NCI-H524 treated with DMSO at 0.1 percent for 48 hours (cell line): ENCODE data around the gene MTIF3.
A peak's percentile ranks its signal among the peaks of the same experiment; 100 is the strongest.

Source experiments
- DNase-seq: peaks from one replicate; lab custom pipeline; 2025; lab: John Stamatoyannopoulos, UW

The MTIF3 gene, protein sequence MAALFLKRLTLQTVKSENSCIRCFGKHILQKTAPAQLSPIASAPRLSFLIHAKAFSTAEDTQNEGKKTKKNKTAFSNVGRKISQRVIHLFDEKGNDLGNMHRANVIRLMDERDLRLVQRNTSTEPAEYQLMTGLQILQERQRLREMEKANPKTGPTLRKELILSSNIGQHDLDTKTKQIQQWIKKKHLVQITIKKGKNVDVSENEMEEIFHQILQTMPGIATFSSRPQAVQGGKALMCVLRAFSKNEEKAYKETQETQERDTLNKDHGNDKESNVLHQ

DNA sequence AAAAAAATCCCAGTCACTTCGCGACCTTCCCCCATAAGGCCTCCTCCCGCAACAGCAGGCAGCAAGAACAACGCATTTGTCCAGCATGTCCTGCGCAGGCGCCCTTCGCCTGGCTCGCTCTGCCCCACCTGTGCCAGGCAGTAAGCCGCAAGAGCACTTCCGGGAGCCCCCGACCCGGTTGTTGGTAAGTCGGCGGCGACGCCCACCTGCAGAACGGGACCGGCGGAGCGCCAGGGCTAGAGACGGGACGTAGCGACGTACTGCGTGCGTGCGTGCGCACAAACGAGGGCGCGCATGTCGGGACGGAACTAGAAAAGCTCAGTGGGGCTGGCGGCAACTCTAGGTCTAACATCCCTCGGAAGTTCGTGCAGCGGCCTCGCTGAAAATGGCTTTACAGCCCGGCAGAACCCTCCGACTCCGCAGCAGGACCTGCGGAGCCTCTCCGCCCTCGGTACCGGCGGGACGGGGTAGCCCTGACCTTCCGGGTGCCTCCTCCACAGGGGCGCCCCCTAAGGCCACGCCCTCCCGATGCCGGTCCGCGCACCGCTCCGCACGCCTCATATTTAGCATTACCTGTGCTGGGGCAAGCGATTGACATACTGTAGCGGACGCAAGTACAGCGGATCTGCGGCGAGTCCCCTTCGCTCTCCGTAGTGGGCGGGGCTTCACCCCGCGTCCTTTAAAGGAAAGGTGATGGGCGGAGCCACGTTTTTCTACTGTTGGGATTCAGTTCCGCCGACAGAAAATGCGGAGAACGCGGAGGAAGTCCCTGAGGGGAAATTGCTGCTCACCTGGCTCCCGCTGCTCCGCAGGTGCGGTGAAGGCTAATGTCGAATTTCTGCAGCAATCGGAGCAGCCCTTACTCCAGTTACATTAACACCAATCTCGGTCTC is at the start of gene MTIF3:
MTIF3 (minus strand) TSS at position 629 of the 893 bp plus-strand sequence. CDS start 10,116 bp downstream, outside the sequence.
- DNase-seq = peak; percentile 96

DNA sequence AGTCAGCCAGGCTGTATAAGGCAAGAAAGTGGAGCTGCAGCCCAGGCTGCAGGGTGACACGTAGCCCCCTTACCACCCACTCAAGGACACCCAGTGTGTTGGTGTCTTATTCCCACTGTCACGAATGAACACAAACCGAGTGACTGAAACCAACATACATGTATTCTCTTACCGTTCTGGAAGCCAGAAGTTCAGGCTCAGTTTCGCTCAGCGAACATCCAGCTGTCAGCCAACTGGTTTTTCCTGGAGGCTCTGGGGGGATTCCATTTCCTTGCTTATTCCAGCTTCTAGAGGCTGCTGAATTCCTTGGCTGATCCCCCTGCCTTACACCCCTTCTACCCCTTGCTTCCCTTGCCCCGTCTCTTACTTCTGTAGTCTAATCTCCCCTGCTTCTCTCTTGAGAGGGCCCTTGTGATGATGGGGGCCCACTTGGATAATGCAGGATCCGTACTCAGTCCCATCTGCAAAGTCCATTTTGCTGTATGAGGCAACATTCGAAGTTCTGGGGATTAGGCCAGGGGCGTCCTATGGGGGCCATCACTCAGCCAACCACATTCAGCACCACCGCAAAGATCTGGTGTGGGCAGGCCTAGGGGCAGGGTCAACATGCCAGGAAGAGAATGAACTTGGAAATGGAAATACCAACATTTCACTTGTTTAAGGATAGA is 47.3 kb upstream of the MTIF3 start:
- no peak for DNase-seq

DNA sequence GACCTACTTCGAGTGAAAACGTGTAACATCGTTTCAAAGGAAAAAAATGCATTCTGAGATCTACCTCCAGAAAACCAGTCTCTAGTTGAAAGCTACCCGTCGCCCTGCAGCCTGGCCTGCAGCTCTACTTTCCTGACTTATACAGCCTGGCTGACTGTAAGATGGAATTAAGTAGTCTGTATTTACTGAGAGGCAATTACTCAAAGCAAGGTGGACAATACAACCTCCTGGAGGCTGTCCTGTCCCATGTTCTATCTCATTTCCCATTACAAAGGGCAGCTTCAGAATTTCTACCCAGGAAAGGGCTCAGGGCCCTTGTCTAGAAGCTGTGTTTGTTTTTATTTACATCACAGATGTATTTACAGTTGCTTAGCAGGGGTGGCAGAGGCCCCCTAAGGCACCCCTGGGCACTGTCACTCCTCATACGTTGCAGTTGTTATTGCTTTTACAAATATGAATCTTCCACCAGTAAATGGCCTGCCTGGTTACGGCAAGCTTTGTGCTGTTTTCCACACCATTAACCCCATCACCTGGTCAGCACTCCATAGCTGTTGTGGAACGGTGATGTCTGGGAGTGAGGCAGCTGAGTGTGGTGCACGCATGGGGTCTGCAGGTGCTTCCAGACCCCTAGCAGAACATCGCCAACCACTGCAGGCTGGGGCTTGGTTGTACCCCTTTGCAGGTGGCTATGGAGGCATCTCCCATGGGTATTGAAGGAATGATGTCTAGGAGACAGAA is 46.3 kb upstream of the MTIF3 start:
- DNase-seq = no peak

DNA sequence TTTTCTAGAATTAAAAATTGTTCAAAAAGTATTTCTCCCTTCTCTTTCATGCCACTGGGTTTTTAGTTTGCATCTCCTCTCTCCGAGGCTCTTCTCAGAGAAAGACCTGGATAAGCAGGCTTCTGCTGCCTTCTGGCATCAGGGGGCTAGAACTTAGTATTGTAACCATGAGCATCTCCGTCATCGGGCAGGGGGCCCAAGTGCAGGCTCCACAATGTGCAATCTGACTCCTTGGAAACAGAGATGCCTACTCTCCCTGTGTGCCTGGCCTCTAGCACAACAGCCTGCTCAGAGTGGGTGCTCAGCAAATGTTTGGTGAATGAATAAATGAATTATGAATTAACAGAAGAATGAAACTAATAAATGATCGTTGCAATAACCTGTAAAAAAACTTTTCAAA is 45.6 kb upstream of the MTIF3 start:
- no peak for DNase-seq

DNA sequence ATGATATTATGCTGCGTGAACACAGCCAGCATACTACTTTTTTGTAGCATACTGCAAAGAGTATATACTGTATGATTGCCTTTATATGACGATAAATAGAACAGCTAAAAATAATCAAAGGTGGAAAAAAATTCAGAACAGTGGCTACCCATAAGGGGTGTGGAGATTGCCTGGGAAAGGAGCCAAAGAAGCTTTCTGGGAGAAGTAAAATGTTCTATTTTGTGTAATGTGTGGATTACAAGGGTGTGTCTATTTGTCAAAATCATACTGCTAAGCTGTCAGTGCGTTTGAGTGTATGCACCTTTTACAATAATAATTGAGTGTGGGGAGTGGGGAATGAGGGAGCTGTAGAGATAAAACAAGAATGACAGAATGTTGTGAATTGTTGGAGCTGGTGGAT is 45.2 kb upstream of the MTIF3 start:
- DNase-seq = no peak

DNA sequence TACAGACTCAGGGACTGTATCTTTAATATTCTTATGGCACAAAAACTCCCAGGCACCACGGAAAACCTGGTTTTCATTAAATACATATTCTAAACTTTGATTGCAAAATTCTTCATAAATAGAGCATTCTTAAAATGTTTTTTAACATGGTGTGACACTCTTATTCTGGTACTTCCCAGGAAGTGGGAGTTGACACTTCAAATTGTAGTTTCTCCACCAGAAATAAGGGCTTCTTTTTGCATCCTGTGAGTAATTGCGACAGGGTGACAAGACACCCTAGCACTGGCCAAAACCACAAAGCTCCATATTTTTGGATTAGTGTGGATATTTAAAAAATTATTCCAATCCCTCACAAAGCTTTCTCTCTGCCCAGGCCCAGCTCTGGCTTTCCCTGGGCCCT is 43.6 kb upstream of the MTIF3 start:
- no peak for DNase-seq

DNA sequence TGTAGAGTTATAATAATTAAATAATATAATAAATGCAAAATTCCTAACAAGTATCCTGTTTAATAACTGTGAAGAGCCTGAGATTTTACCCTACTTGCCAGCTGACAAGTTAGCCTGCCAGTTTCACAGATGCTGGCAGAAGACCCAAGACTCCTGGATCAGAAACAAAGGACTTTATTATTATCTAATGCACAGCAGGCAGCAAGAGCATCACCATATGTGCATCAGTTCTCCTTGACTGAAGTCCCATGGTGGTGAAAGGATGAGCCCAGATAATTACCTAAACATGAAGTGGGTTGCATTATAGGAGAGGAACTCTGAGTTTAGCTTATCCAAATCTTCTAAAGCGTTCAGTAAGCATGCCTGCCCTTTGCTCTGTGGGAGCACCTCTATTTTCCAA is 39.1 kb upstream of the MTIF3 start:
- DNase-seq = peak; percentile 98

DNA sequence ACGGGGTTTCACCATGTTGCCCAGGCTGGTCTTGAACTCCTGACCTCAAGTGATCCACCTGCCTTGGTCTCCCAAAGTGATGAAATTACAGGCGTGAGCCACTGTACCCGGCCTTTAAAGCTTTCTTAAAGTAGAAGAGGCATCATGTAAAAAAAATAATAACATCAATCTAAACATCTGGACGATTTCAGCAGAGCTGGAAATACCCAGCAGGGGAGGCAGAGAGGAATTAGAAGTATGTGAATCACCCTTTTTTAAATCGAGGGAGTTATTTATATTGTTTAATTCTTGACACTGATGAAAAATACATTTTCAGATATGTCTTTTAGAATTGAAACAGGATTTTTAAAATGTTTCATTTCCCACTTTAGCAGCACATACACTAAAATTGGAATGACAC is 37.4 kb upstream of the MTIF3 start:
- DNase-seq = no peak

DNA sequence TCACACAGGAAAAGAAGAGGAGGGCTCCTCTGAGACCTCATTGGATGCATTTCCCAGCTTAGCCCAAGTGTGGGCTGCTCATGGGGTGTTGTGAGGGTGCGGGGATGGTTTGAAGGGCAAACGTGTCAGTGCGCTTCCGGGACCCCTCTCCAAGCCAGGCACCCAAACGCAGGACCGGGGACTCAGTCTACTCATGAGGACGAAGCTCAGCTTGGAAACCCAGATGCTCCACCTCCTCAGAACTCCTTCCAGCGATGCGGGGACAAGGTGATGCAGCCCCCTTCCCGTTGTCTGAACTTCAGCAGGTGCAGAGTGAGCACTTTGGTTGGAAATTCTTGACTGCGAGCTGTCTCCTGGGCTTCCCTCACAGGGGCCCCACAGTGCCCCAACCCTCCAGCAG is 33.1 kb upstream of the MTIF3 start:
- DNase-seq = no peak

DNA sequence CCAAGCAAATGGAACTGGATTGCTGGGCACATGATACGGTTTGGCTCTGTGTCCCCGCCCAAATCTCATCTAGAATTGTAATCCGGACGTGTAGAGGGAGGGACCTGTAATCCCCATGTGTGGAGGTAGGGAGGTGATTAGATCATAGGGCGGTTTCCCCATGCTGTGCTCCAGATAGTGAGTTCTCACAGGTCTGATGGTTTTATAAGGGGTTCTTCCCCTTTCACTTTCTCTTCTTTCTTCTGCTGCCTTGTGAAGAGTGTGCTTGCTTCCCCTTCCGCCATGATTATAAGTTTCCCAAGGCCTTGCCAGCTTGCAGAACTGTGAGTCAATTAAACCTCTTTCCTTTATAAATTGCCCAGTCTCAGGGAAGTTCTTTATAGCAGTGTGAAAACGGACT is 32.6 kb upstream of the MTIF3 start:
- DNase-seq = no peak

DNA sequence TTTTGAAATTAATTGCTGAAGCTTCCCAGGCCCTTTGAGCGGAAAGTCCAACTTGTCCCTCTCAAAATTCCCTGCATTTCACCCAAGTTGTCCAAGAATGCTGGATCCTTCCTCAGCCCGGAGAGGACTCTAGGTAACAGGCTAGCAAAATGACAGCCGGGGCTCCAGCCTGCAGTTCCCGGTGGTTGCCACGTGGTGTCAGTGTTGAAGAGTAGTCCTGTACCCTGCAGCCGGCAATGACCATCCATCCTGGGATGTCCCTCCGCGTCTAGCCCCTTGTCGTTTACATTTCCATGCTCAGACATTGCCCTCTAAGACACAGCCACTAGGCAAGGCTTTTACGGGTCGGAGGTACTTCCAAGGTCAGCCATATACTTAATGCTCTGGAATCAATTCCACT is 31.4 kb upstream of the MTIF3 start:
- no peak for DNase-seq

DNA sequence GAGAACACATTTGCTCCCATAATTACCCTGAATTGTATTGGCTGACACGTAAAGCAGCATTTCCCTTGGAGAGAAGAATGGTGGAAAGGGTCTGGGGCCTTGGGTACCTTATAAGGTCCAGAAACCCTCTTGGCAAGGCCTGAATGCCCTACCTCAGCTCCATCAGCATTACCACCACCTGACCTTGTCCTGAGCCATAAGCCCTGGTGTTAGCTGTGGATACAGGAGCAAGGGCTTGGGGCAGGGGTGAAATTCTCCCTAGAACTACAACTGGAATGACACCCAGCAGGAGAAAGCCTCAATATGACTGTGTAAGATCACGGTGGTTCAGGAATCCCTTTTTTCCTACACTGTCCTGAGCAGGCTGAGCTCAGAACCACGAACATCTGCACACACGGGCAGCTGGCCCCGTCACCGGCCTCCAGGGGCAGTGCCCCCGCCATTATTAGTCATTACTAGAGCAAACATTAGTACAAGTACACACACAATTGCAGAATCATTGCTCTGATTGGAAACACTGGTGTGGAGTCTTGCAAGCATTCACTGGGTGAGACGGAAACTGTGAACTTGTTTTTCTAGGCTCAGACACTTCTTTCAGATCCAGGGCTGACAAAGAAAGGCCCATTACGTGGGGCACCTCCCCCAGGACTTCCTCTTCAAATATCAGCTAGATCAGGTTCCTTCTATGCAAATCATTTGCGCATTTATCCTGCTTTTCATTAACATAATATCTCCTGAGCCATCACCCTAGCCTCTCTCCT is 26.8 kb upstream of the MTIF3 start:
- no peak for DNase-seq

DNA sequence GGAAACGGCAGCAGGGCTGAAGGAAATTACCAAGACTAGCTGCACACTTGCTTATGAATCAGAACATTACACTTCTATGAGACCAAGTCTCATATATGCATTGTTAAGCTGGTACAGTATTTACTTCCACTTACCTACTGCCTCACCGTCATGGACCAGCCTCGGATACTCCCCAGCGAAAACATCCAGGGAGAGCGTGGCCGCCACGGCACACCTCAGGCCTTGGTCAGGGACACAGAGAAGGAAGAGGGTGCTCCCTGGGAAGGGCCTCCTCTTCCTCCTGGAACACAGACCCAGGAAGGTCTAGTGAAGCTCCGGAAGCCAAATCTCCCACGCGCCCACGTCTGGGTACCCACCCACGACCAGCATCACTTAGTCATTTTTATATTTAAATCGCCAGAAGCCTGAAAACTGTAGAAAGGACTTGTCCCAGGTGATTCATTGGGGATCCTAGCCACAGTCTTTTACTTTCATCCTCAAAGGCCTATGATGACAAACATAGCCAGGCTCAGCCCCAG is 24.4 kb upstream of the MTIF3 start:
- no peak for DNase-seq

DNA sequence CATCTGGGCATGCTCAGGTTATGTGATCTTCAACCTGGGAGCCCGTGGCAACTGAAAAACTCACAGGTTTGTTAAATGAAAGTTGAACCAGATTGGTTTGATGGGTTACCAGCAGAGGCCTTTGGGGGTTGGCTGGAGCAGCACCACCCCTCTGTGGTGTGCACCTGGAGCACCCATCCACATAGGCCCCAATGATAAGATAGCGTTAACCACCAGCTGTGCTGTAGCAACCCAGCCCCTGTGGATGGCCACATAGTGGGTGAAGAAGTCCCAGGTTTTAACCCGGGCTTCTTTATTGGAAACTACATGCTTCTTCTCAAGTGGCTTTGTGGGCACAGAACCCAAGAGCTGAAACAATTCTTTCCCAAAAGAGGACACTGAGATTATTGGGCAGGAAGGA is 22.6 kb upstream of the MTIF3 start:
- no peak for DNase-seq

DNA sequence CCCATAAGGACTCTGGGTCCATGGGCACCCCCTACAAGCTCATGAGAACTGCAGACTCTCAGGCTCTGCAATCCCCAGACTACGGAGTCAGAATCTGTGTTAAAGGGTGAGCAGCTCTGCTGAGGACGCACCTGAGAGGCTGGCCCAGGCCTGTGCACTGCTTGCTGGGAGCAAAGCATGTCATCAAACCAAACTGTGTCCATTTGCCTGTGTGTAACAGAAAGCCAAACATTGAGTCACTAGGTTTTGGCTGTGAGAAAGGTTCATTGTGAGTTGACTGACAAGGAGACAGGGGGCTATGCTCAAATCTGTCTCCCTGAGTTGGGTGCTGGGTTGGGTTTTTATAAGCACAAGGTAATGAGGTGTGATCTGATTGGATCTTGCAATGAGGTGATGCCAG is 22.1 kb upstream of the MTIF3 start:
- DNase-seq = no peak

DNA sequence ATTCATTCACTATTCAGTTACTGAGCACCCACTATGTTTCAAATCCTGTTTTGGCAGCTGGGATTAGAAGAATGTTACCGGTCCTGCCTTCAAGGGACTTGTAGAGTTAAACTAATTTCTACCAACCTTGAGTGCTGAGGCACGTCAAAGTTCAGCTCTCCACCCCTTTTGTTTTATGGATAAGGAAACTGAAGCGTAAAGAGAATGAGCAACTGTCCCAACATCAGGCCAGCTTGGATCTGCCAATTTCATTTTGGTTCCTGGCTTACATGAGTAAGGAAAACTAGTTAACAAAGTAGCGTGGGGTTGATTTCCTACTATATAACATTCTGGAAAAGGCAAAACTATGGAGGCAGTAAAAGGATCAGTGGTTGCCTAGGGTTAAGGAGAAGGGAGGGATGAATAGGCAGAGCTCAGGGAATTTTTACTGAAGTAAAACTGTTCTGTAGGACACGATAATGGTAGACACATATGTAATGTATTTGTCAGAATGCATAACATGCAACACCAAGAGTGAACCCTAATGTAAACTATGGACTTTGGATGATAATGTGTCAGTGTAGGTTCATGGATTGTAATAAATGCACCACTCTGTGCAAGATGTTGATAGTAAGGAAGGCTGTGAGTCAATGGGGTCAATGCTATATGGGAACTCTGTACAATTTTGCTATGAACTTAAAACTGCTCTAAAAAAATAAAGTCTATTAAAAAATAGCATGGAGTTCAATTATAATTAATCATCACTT is 19.9 kb upstream of the MTIF3 start:
- DNase-seq = no peak

DNA sequence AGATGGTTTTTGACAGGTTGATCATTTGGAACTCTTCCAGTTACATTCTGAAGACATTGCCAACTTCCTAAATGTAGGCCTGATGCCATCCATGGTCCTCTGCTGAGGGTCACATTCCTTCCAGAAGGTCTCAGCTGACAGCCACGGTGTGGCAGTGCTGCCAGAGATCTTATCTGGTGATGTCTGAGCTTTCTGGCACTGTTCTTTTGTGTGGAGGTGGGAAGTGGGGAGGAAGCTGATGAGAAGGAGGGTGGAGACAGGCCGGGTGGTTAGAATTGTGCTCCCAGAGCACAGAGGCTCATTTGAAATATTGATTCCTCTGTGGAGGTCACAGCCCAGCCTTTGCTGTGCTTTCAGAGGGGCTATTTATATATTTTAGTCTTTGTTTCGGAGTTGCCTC is 16.1 kb upstream of the MTIF3 start:
- DNase-seq = no peak

DNA sequence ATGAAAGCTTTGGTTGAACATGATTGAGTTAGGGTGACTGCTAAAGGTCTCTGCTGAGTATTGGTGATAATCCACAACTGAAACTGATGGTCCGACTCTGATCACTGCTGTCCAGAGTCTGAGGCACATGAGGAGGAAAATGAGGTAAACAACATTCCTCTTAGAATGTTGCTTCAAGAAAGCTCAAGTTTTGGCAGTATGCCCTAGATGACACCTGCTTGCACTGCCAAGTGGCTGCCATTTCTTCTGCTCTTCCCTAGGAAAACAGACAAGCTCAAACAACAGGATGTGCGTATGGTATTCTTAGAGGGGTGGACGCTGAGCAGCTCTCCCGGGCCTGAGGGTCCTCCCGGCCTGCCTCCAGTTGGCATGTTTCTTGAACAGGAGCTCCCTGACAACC is 15.2 kb upstream of the MTIF3 start:
- DNase-seq = no peak

DNA sequence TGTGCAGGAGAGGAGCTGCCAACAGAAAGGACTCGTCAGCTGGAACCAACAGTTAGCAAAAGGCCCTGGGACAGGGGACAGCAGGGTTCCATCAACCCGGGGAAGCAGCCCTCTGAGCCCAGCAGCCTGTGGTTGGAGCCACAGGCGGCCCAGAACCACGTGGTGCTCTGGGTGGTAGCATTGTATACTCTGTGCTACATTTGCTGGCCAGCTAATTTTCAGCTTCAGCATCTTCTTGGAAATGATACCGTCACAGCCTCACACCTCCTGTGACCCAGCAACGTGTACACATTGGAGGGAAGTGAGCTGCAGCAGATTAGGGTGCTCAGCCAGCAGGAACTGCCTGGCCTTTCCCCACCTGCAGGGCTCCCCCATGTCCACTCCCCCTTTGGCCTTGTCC is 13.1 kb upstream of the MTIF3 start:
- DNase-seq = no peak

DNA sequence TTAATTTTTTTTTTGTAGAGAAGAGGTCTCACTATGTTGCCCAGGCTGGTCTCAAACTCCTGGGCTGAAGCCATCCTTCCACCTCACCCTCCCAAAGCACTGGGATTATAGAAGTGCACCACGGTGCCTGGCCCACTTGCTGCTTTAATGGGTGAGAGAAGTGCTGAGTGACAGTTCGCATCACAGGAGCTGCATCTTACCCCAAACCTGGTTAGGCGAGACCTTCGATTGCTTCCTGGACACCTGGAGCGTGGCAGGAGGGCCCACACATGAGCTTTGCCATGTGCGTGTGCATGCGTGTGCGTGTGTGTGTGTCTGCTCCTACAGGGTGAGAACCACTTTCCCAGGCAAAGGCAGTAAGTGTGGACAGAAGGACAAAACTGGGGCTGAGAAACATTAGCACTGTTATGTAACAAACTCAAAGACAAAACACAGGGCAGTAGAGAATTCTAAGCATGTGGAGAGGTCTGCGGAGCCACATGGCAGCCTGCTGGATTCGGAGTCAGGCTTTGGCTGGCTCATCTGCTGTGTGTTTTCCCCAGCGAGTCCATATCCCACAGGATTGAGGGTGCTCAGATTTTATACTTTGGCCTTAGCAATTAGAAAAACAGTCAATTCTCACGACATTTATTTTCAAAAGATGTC is 11.7 kb upstream of the MTIF3 start:
- no peak for DNase-seq
